ENCODE results near the gene TAS2R41.
"Not testable (repeated sequence)": the region's sequence is repeated elsewhere in the genome, so short reads cannot be mapped to it uniquely, and the experiment has no call there.

The TAS2R41 gene

GRCh38 chr7:143456992-143457793 is 20.5 kb upstream of the TAS2R41 start:
- no peak for DNase-seq (ENCODE audit: low read depth in 2 of 3, low spot score in 1 of 3)

- DNase-seq (ENCODE audit: low read depth in 2 of 3, low spot score in 1 of 3) = no peak
Measured at GRCh38 chr7:143458263-143458662, 19.4 kb upstream of the TAS2R41 start.

- no peak for DNase-seq (ENCODE audit: low read depth in 2 of 3, low spot score in 1 of 3)
Measured at GRCh38 chr7:143458681-143459080, 19.0 kb upstream of the TAS2R41 start.

GRCh38 chr7:143459359-143459758 is 18.3 kb upstream of the TAS2R41 start:
- DNase-seq (ENCODE audit: low read depth in 2 of 3, low spot score in 1 of 3) = no peak

- no peak for DNase-seq (ENCODE audit: low read depth in 2 of 3, low spot score in 1 of 3)
Measured at GRCh38 chr7:143460271-143460979, 17.2 kb upstream of the TAS2R41 start.

GRCh38 chr7:143462045-143462444 is 15.6 kb upstream of the TAS2R41 start:
- DNase-seq (ENCODE audit: low read depth in 2 of 3, low spot score in 1 of 3) = no peak

- no peak for DNase-seq (ENCODE audit: low read depth in 2 of 3, low spot score in 1 of 3)
Measured at GRCh38 chr7:143463556-143463955, 14.1 kb upstream of the TAS2R41 start.

- no peak for DNase-seq (ENCODE audit: low read depth in 2 of 3, low spot score in 1 of 3)
Measured at GRCh38 chr7:143463957-143464356, 13.7 kb upstream of the TAS2R41 start.

GRCh38 chr7:143467724-143468123 is 9.9 kb upstream of the TAS2R41 start:
- no peak for DNase-seq (ENCODE audit: low read depth in 2 of 3, low spot score in 1 of 3)

- DNase-seq (ENCODE audit: low read depth in 2 of 3, low spot score in 1 of 3) = not testable (repeated sequence)
Measured at GRCh38 chr7:143472071-143472689, 5.5 kb upstream of the TAS2R41 start.

- no peak for DNase-seq (ENCODE audit: low read depth in 2 of 3, low spot score in 1 of 3)
Measured at GRCh38 chr7:143479055-143479766, 1.5 kb downstream of the TAS2R41 start.

- no peak for DNase-seq (ENCODE audit: low read depth in 2 of 3, low spot score in 1 of 3)
Measured at GRCh38 chr7:143480501-143480900, 2.8 kb downstream of the TAS2R41 start.

GRCh38 chr7:143484119-143484518 is 6.4 kb downstream of the TAS2R41 start:
- DNase-seq (ENCODE audit: low read depth in 2 of 3, low spot score in 1 of 3) = no peak

- no peak for DNase-seq (ENCODE audit: low read depth in 2 of 3, low spot score in 1 of 3)
Measured at GRCh38 chr7:143485094-143485493, 7.4 kb downstream of the TAS2R41 start.

- DNase-seq (ENCODE audit: low read depth in 2 of 3, low spot score in 1 of 3) = no peak
Measured at GRCh38 chr7:143485500-143485899, 7.8 kb downstream of the TAS2R41 start.

- not testable (repeated sequence) for DNase-seq (ENCODE audit: low read depth in 2 of 3, low spot score in 1 of 3)
Measured at GRCh38 chr7:143486266-143486665, 8.6 kb downstream of the TAS2R41 start.

- DNase-seq (ENCODE audit: low read depth in 2 of 3, low spot score in 1 of 3) = no peak
Measured at GRCh38 chr7:143487061-143487460, 9.4 kb downstream of the TAS2R41 start.

GRCh38 chr7:143487566-143487965 is 9.9 kb downstream of the TAS2R41 start:
- DNase-seq (ENCODE audit: low read depth in 2 of 3, low spot score in 1 of 3) = no peak

- DNase-seq (ENCODE audit: low read depth in 2 of 3, low spot score in 1 of 3) = no peak
Measured at GRCh38 chr7:143490717-143491306, 13.1 kb downstream of the TAS2R41 start.

- DNase-seq (ENCODE audit: low read depth in 2 of 3, low spot score in 1 of 3) = no peak
Measured at GRCh38 chr7:143492043-143492471, 14.4 kb downstream of the TAS2R41 start.

All from stimulated activated CD4-positive, alpha-beta T cell treated with anti-CD3 and anti-CD28 coated beads, Interleukin-12 subunit alpha, Interleukin-12 subunit beta, amount 100 ng/mL, for 48 hours (primary cell).